ENCODE measurements around the gene KLF5. TPM values are rescaled to one million over a fixed set of nuclear protein-coding genes. Genes with fewer than 3 reads are reported as not detected.
A peak's percentile ranks its signal among the peaks of the same experiment; 100 is the strongest.

Gene KLF5
- total and polyA plus RNA-seq, 7 donors: 8.0 to 48.2 (median 11.6) TPM

- no peak overlapping the region for H3K27ac ChIP-seq
- H3K36me3 ChIP-seq (ENCODE audit: insufficient read depth in 1 of 2, low read depth in 1 of 2): no peaks in the 10 kb centered on the region
- no peak overlapping the region for H3K4me3 ChIP-seq
- 87 to 90% (median 88%) methylated on average over 10 of the region's 10 CpGs for WGBS, 3 donors
- ATAC-seq (no peak), DNase-seq (no peak)
- H3K27me3 ChIP-seq (ENCODE audit: insufficient read depth in 3 of 3, low read length in 2 of 3): no peaks in the 10 kb centered on the region
- H3K9me3 ChIP-seq: no peaks in the 10 kb centered on the region
- no peaks in the 10 kb centered on the region for H3K4me1 ChIP-seq
- TF ChIP-seq CTCF (IDR thresholded peaks at IDR 0.05): no peak
- intact Hi-C loops (cut with DNase I): no loop called here
Observed at GRCh38 chr13:73106513-73107178, 47.8 kb downstream of the KLF5 start.

DNA sequence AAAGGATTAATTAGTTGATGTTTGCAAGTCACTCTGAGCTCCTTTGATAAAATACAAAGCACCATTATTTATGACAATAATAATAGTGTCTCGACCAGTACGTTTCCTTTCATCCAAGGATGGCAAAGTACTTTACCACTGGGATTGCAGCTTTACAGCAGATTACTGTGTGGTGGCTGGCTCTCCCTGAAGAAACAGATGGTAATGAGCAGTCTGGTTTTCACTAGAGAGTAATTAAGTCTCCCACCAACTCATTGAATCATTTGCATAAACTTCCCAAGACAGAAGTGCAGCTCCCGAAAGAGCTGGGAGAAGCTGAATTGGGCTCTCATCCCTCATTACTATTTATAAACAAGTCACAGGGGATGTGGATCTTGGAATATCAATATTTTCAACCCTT lies 48.7 kb downstream of the KLF5 start:
- Histone ChIP-seq H3K27ac (no peak overlapping the region), H3K4me3 (no peak overlapping the region), H3K27me3 (ENCODE audit: insufficient read depth in 3 of 3, low read length in 2 of 3) (no peaks in the 10 kb centered on the region), H3K9me3 (no peaks in the 10 kb centered on the region), H3K36me3 (ENCODE audit: insufficient read depth in 1 of 2, low read depth in 1 of 2) (no peaks in the 10 kb centered on the region), H3K4me1 (no peaks in the 10 kb centered on the region)
- intact Hi-C loops (cut with DNase I): no loop called here
- TF ChIP-seq CTCF (IDR thresholded peaks at IDR 0.05): no peak
- DNase-seq: no peak
- no peak for ATAC-seq
- WGBS, 3 donors: 55 to 67% (median 56%) methylated on average over 3 of the region's 3 CpGs

DNA sequence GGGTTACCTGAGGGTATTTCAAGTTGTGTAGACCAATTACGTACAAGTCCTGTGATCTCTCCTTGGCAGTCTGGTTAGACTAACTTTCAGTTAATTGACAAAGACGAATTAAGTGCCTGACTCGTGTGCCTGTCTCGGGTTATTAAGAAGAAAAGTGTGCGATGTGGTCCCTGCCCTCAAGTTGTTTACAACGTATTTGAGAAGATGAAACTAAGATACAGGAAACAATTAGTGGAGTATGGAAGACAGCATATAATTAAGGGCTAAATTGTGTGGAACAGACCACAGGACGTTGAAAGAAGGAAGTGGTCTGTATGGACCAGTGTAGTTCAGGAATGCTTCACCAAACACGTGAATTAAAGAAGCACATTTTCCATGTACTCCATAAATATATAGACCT lies 49.2 kb downstream of the KLF5 start:
- H3K27ac ChIP-seq: no peak overlapping the region
- H3K4me1 ChIP-seq: no peaks in the 10 kb centered on the region
- intact Hi-C loops (cut with DNase I): no loop called here
- ATAC-seq (no peak), DNase-seq (no peak)
- WGBS, 3 donors: 67 to 77% (median 75%) methylated on average over 8 of the region's 8 CpGs
- no peak for TF ChIP-seq CTCF (IDR thresholded peaks at IDR 0.05)
- no peak overlapping the region for H3K4me3 ChIP-seq
- H3K9me3 ChIP-seq: no peaks in the 10 kb centered on the region
- no peaks in the 10 kb centered on the region for H3K27me3 ChIP-seq (ENCODE audit: insufficient read depth in 3 of 3, low read length in 2 of 3)
- no peaks in the 10 kb centered on the region for H3K36me3 ChIP-seq (ENCODE audit: insufficient read depth in 1 of 2, low read depth in 1 of 2)

- Histone ChIP-seq H3K27ac (no peak overlapping the region), H3K4me1 (no peaks in the 10 kb centered on the region), H3K36me3 (ENCODE audit: insufficient read depth in 1 of 2, low read depth in 1 of 2) (no peaks in the 10 kb centered on the region), H3K4me3 (no peak overlapping the region), H3K9me3 (no peaks in the 10 kb centered on the region), H3K27me3 (ENCODE audit: insufficient read depth in 3 of 3, low read length in 2 of 3) (no peaks in the 10 kb centered on the region)
- 48 to 84% (median 61%) methylated on average over 11 of the region's 11 CpGs for WGBS, 3 donors
- TF ChIP-seq CTCF (IDR thresholded peaks at IDR 0.05): no peak
- intact Hi-C loops (cut with DNase I): no loop called here
- DNase-seq: no peak
- ATAC-seq: peak in 1 of 4 donors; percentile 78
Observed at GRCh38 chr13:73109288-73109899, 50.6 kb downstream of the KLF5 start.

Data from psoas muscle (tissue), 8 donors.